SH-SY5Y (cell line): ENCODE results near the gene NUAK2.

Source experiments
- GATA2 ChIP-seq: IDR thresholded peaks from 2 replicates; pipeline ENCODE4 v1.6.1; 2011; ENCODE audit warnings: mild to moderate bottlenecking, low read depth, low read length
- GATA3 ChIP-seq: IDR thresholded peaks from 2 replicates; pipeline ENCODE4 v1.6.1; 2011; ENCODE audit warnings: low read depth, mild to moderate bottlenecking, low read length, moderate library complexity

DNA sequence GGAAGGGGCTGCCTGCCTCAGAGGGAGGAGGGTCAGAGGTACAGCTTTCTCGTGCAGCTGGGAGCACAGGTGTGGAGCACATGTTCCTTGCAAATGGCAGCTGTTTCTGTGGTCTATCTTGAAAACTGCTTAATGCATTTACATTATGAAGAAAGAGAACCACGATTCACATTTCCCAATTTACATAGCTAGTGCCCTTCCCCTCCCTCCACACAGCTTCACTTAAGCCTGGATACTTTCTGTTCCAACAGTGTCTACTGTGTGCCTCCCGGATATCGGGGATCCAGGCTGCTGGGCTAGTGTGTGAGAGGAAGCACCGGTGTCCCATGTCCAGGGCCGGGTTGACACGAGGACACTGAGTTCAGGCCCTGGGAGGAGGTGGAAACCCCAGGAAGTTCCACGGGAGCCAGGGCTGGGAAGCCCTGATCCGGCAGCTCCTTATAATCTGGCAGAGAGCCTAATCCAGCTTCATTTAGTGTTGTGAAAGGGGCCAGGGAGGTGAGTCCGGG lies 62.2 kb downstream of the NUAK2 start:
- TF ChIP-seq GATA2, result no peak
- no peak for TF ChIP-seq GATA3
